GM18951 (cell line): ENCODE results near the gene PDSS2.
"Not testable (repeated sequence)": the region's sequence is repeated elsewhere in the genome, so short reads cannot be mapped to it uniquely, and the experiment has no call there.

Source experiments
- POLR2A ChIP-seq: IDR thresholded peaks from 4 replicates; pipeline ENCODE4 v1.6.1; 2011; ENCODE audit warnings: mild to moderate bottlenecking; ENCODE audit not compliant: insufficient read length, insufficient read depth; ENCODE audit errors: extremely low read depth
- in situ Hi-C: fragments of 300-500 bp; cut with MboI; formaldehyde crosslinking; loops from one replicate; pipeline ENCODE4 v1.12.0; 2022; ENCODE audit warnings: low sequenced_read_pairs, mixed read lengths, inconsistent platforms; ENCODE audit not compliant: unreplicated experiment

Gene PDSS2

GRCh38 chr6:107154131-107154800 lies 305.1 kb downstream of the PDSS2 start:
- in situ Hi-C loops, result no loop called here
- no peak for TF ChIP-seq POLR2A

GRCh38 chr6:107152638-107153430 lies 306.5 kb downstream of the PDSS2 start:
- TF ChIP-seq POLR2A, result no peak
- in situ Hi-C loops, result no loop called here

DNA sequence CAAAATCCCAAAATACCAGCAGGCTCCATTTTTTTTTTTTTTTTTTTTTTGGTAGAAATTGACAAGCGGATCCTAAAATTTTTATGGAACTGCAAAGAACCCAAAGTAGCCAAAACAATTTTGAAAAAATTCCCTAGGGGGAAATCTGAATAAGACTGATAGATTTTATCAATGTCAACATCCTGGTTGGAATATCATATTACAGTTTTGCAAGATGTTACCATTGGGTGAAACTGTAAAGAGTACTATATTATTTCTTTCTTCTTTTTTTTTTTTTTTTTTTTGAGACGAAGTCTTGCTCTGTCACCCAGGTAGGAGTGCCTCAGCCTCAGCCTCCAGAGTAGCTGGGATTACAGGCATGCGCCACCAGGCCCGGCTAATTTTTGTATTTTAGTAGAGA lies 314.7 kb downstream of the PDSS2 start:
- in situ Hi-C loops, result no loop called here
- TF ChIP-seq POLR2A, result no peak

DNA sequence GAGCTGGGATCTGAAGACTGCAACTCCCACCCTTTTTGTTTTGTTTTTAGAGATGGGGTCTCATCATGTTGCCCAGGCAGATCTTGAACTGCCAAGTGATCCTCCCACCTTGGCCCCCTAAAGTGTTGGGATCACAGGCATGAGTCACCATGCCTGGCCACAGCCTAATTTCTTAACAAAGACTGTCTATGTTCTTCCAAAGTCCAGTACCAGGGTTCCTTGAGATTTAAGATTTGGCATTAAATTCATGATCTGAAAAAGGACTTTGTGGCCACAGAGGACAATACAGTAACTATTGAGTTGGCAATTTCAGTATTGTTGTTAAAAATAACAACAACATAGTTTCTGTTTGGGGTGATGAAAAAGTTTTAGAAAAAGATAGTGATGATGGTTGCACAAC lies 315.4 kb downstream of the PDSS2 start:
- in situ Hi-C loops, result no loop called here
- TF ChIP-seq POLR2A, result no peak

GRCh38 chr6:107140581-107140980 lies 318.8 kb downstream of the PDSS2 start:
- in situ Hi-C loops, result no loop called here
- TF ChIP-seq POLR2A, result no peak

DNA sequence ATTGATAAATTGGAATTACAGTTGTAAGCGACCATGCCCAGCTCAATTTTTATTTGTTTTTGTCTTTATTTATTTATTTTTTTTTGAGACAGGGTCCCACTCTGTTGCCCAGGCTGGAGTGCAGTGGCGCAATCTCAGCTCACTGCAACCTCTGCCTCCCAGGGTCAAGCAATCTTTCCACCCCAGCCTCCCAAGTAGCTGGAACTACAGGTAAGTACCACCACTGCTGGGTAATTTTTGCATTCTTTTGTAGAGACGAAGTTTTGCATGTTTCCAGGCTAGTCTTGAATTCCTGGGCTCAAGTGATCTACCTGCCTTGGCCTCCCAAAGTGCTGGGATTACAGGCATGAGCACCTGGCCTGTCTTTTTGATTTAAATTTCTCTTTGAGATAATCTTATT lies 323.0 kb downstream of the PDSS2 start:
- in situ Hi-C loops, result not testable (repeated sequence)

GRCh38 chr6:107135048-107135680 lies 324.2 kb downstream of the PDSS2 start:
- in situ Hi-C loops, result not testable (repeated sequence)

DNA sequence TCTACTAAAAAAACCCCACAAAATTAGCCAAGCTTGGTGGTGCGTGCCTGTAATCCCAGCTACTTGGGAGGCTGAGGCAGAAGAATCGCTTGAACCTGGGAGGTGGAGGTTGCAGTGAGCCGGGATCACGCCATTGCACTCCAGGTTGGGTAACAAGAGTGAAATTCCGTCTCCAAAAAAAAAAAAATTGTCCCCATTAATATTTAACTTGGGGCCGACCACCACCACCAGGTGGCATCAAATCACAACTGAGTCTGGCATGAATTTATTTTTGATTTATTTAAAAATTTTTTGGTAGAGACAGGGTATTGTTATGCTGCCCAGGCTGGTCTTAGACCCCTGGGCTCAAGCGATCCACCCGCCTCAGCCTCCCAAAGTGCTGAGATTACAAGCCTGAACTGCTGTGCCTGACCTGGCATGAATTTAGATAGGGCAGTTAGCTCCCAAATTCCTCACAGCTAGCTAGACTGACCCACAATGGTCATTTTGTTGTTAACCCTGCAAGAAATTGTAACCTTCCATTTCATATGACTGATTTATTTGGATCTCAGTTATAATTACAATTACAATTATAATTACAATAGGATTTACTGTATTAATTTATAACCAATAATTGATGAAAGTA lies 326.9 kb downstream of the PDSS2 start:
- no peak for TF ChIP-seq POLR2A
- in situ Hi-C loops, result no loop called here

- in situ Hi-C loops, result no loop called here
- TF ChIP-seq POLR2A, result no peak
Measured at GRCh38 chr6:107129370-107129925, 329.9 kb downstream of the PDSS2 start.

DNA sequence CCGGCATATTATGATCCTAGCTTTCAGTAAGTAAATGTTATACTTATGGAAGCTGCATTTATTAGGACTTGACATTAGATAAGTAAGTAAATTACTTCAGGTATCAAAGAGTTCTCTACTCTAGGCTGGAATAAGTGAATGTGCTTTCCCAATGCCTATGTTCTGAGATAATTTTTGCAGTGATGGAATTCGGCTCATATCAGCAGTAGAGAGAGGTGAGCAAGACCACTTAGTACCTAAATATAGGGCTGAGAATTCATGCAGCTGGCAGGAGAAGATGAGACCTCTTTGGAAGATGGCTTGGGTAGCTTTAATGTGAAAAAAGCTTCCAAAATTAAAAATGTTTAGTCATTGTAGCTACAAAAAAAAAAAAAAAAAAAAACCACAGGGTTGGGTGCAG lies 330.8 kb downstream of the PDSS2 start:
- no peak for TF ChIP-seq POLR2A
- in situ Hi-C loops, result no loop called here

DNA sequence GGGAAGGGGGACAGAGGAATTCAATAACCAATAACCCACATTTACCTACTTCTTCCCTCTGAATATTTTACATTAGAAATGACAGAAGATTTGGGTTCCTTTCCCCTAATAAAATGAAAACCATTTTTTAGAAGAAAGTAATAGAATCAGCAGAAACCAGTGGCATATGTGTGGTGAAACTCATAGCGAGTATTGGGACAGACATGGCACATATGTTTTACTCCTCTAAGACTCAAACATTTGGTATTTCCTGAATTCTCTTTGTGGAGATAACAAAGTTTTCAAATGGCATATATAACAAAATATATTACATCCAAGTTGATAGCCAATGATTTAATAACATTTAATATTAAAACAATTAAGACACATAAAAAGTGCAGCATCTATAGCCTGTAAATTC lies 331.2 kb downstream of the PDSS2 start:
- in situ Hi-C loops, result no loop called here

DNA sequence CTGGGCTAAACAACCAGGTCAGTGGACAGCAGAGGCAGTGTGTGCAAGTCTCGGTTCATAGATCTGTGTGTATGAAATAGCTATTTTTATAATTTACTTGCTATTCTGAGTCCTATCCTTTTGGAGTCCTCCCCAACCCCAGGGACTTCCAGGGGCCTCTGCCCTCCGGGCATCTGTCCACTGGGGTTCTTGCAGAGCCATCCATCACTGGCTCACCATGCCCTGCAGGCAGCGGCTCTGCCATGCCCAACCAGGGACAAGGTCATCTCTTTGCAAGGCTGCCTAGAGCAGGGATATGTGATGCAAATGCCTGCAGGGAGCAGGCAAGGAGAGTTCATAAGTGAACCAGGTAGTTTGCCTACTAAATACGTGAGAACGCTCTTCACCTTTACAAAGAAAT lies 333.6 kb downstream of the PDSS2 start:
- TF ChIP-seq POLR2A, result no peak
- in situ Hi-C loops, result no loop called here

More for the DNA sequence above, 331.2 kb downstream of the PDSS2 start:
- TF ChIP-seq POLR2A, result no peak

DNA sequence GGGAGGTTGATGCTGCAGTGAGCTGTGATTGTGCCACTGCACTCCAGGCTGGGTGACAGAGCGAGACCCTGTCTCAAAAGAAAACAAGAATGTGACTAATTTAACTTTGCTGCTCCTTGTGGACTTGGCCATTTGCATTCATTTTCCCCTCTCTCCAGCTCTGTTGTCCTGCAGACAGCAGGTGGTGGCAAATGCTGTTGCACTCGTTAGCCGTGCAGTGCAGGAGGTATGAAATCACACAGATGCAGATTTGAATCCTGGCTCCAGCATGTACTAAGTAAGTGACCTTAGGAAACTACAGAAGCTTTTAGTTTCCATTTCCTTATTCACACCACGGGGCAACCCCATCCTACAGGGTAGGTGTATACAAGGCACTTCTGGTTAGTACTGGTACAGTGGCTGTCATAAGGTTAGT lies 334.4 kb downstream of the PDSS2 start:
- no peak for TF ChIP-seq POLR2A
- in situ Hi-C loops, result no loop called here
